HG02885 (cell line): ENCODE data around the gene ASB2.

Experiments
- ATAC-seq: cut with Tn5 transposase; IDR thresholded peaks from one replicate; pipeline ENCODE4 v1.9.1; 2021; ENCODE audit warnings: mild to moderate bottlenecking; ENCODE audit not compliant: unreplicated experiment, poor library complexity

Gene ASB2

DNA sequence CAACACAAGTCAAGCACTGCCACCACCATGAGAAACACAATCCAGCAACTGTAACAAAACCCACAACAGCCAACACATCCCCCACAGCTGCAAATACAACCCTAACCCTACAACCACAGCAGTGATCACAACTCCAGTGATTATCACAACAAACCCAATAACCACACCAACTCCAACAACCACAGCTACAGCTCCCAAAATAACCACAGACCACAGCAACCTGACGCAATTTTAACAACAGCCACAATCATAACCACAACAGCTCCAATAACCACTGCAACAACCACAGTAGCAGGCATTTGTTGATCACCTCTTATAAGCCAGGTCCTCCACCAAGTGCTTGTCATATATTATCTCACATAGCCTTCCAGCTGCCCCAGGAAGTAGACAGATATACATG is 91.4 kb downstream of the ASB2 start:
- no peak for ATAC-seq
